CD14-positive monocyte (primary cell): ENCODE measurements around the gene INTS3. TPM values are rescaled to one million over a fixed set of nuclear protein-coding genes. Genes with fewer than 3 reads are reported as not detected.

Experiments used
- DNase-seq, 3 donors: peaks; one replicate each; pipeline ENCODE4 v3.0.0-alpha.2; 2011 to 2022
- H2AFZ ChIP-seq: 2 replicates; pipeline ENCODE4 v1.6.0; 2012; ENCODE audit warnings: mild to moderate bottlenecking, low read depth, low read length, inconsistent platforms; ENCODE audit not compliant: insufficient read depth, poor library complexity, severe bottlenecking
- H3K27ac ChIP-seq, 2 donors: 1 replicate in 1 of 2; 2 replicates in 1 of 2; pipeline ENCODE4 v1.5.1; 2012 to 2013; ENCODE audit warnings: low read length in 2 of 2, control low read depth in 1 of 2, inconsistent platforms in 1 of 2, low read depth in 1 of 2, mild to moderate bottlenecking in 1 of 2
- H3K27me3 ChIP-seq, 2 donors: one replicate each; pipeline versions ENCODE4 v1.6.0 to v1.6.1; 2011 to 2013; ENCODE audit warnings: low read length in 2 of 2; ENCODE audit not compliant: control insufficient read depth in 2 of 2, insufficient read depth in 2 of 2
- H3K36me3 ChIP-seq, 2 donors: replicated peaks in 1 of 2; 1 replicate in 1 of 2; 2 replicates in 1 of 2; pipeline versions ENCODE4 v1.5.1 to v1.6.1; 2012 to 2013; ENCODE audit warnings: low read length in 2 of 2, control low read depth in 1 of 2, inconsistent platforms in 1 of 2, mild to moderate bottlenecking in 1 of 2; ENCODE audit not compliant: insufficient read depth in 2 of 2, control insufficient read depth in 1 of 2
- H3K4me1 ChIP-seq, 2 donors: 1 replicate in 1 of 2; 2 replicates in 1 of 2; pipeline versions ENCODE4 v1.5.1 to v1.6.1; 2012 to 2013; ENCODE audit warnings: low read length in 2 of 2, control low read depth in 1 of 2, inconsistent platforms in 1 of 2, mild to moderate bottlenecking in 1 of 2, moderate library complexity in 1 of 2; ENCODE audit not compliant: insufficient read depth in 2 of 2, control insufficient read depth in 1 of 2
- H3K4me2 ChIP-seq: replicated peaks from 2 replicates; pipeline ENCODE3; 2012; ENCODE audit warnings: low read length, moderate library complexity, mild to moderate bottlenecking; ENCODE audit not compliant: poor library complexity, severe bottlenecking; ENCODE audit errors: extremely low read depth
- H3K4me3 ChIP-seq, 3 experiments: fragments of 200-600 bp in 1 of 3; sonication (generic) in 1 of 3; replicated peaks in 1 of 3; 1 replicate in 2 of 3; 2 replicates in 1 of 3; pipeline ENCODE4 v1.5.1; 2011 to 2013; ENCODE audit warnings: low read length in 3 of 3, mild to moderate bottlenecking in 3 of 3, control low read depth in 2 of 3, low read depth in 2 of 3, inconsistent platforms in 1 of 3, moderate library complexity in 1 of 3
- H3K79me2 ChIP-seq: 2 replicates; pipeline ENCODE4 v1.6.0; 2012; ENCODE audit warnings: mild to moderate bottlenecking, control low read depth, inconsistent platforms, low read length, moderate library complexity; ENCODE audit not compliant: insufficient read depth
- H3K9ac ChIP-seq: 2 replicates; pipeline ENCODE4 v1.6.0; 2017; ENCODE audit warnings: low read length, mild to moderate bottlenecking; ENCODE audit not compliant: insufficient read depth, poor library complexity, severe bottlenecking
- H3K9me3 ChIP-seq, 2 donors: replicated peaks in 1 of 2; 1 replicate in 1 of 2; 2 replicates in 1 of 2; pipeline versions ENCODE4 v1.5.1 to v1.6.1; 2012 to 2013; ENCODE audit warnings: low read length in 2 of 2, control low read depth in 1 of 2; ENCODE audit not compliant: control insufficient read depth in 1 of 2, insufficient read depth in 1 of 2
- H4K20me1 ChIP-seq: 2 replicates; pipeline ENCODE4 v1.6.0; 2012; ENCODE audit warnings: mild to moderate bottlenecking, low read length, control low read depth, moderate library complexity; ENCODE audit not compliant: insufficient read depth
- H3K27ac Mint-ChIP-seq, 7 donors: one replicate each; pipeline ENCODE4 v1.8.0; 2020; ENCODE audit warnings: mild to moderate bottlenecking in 7 of 7, mixed read lengths in 7 of 7, moderate library complexity in 6 of 7, inconsistent platforms in 2 of 7
- H3K27me3 Mint-ChIP-seq, 3 donors: one replicate each; pipeline ENCODE4 v1.8.0; 2021 to 2022; ENCODE audit warnings: low read depth in 3 of 3, mild to moderate bottlenecking in 3 of 3, mixed read lengths in 3 of 3, moderate library complexity in 3 of 3, inconsistent platforms in 1 of 3
- H3K36me3 Mint-ChIP-seq, 2 donors: one replicate each; pipeline ENCODE4 v1.8.0; 2020; ENCODE audit warnings: mixed read lengths in 2 of 2, inconsistent platforms in 1 of 2, mild to moderate bottlenecking in 1 of 2
- H3K4me1 Mint-ChIP-seq: one replicate; pipeline ENCODE4 v1.8.0; 2020; ENCODE audit warnings: mild to moderate bottlenecking, mixed read lengths
- H3K4me3 Mint-ChIP-seq, 2 donors: one replicate each; pipeline ENCODE4 v1.8.0; 2020; ENCODE audit warnings: mild to moderate bottlenecking in 2 of 2, mixed read lengths in 2 of 2, moderate library complexity in 1 of 2
- H3K9me3 Mint-ChIP-seq, 7 donors: one replicate each; pipeline ENCODE4 v1.8.0; 2020 to 2022; ENCODE audit warnings: mixed read lengths in 7 of 7, mild to moderate bottlenecking in 6 of 7, moderate library complexity in 6 of 7, inconsistent platforms in 2 of 7
- CTCF ChIP-seq: fragments of 200-600 bp; IDR thresholded peaks from one replicate; pipeline ENCODE4 v1.8.0; 2022; ENCODE audit warnings: antibody characterized with exemption, mild to moderate bottlenecking
- WGBS: methylation state at CpG from one replicate; pipeline ENCODE4 v1.1.5; 2013; ENCODE audit warnings: missing lambda C conversion rate; ENCODE audit not compliant: insufficient coverage; 5-methylcytosine and 5-hydroxymethylcytosine counted together
- intact Hi-C, 2 donors: fragments of 100-400 bp; cut with micrococcal nuclease; formaldehyde crosslinking; loops; one replicate each; pipeline versions ENCODE4 v1.15.0 to v1.15.1; 2023
- polyA plus RNA-seq, 3 donors: library from polyadenylated mRNA; depleted of rRNA in 1 of 3; unstranded in 2 of 3; stranded (reverse) in 1 of 3; fragments of 300-500 nt in 2 of 3; fragments of >200 nt in 1 of 3; fragmentation: Illumina TruSeq in 2 of 3; gene quantifications; 1 replicate in 2 of 3; 2 replicates in 1 of 3; pipeline ENCODE4 v1.2.3, GENCODE V29; 2012 to 2021

The INTS3 gene
- polyA plus RNA-seq, 3 donors: 9.2 to 76.9 (median 15.9) TPM

DNA sequence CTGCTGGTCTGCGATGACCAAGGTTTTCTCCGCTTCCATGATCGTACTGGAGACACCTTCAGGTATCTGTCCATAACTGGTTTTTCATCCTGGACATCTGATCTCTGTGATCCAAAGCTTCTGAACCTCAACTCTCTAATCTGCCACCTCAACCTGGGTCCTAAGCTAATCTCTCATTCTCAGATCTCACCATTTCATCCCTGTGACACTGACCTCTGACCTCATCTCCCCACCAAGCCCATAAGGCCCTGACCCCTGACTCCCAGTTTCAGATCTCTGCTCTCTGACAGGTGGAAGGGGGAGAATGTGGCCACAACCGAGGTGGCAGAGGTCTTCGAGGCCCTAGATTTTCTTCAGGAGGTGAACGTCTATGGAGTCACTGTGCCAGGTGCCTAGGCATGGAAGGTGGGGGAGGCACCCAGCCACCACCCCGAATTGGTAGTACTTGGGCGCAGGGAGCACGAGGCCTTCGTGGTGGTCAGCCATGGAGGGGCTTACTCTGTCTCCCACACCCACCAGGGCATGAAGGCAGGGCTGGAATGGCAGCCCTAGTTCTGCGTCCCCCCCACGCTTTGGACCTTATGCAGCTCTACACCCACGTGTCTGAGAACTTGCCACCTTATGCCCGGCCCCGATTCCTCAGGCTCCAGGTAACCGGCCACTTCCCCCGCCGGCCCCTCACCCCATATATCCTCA, 51.1 kb downstream of the INTS3 start:
- H3K9me3 ChIP-seq: no peaks in the 10 kb centered on the region
- TF ChIP-seq CTCF: no peak
- H3K4me1 ChIP-seq: peaks cover 49 to 56% of the 10 kb centered on the region in 2 donors
- Mint-ChIP-seq H3K27ac (peak overlapping the region in 2 of 7 donors; percentile 42), H3K4me3 (peak overlapping the region in 1 of 2 donors; percentile 4), H3K36me3 (peaks cover 34 to 38% of the 10 kb centered on the region in 2 donors), H3K27me3 (peaks cover 0 to 5% (median 0%) of the 10 kb centered on the region in 3 donors), H3K9me3 (no peaks in the 10 kb centered on the region), H3K4me1 (peaks cover 52% of the 10 kb centered on the region)
- no peak overlapping the region for H3K27ac ChIP-seq
- no peak for DNase-seq
- H2AFZ ChIP-seq: no peak overlapping the region
- peaks cover 23 to 36% of the 10 kb centered on the region in 2 donors for H3K36me3 ChIP-seq
- H3K79me2 ChIP-seq: peaks cover 25% of the 10 kb centered on the region
- no peak overlapping the region for H3K9ac ChIP-seq
- H4K20me1 ChIP-seq: peaks cover 35% of the 10 kb centered on the region
- 97% methylated on average over 14 of the region's 18 CpGs for WGBS
- H3K27me3 ChIP-seq: no peaks in the 10 kb centered on the region
- H3K4me3 ChIP-seq: no peak overlapping the region
- intact Hi-C loops: no loop called here
- H3K4me2 ChIP-seq: no peak overlapping the region

- no peaks in the 10 kb centered on the region for H3K9me3 ChIP-seq
- H3K4me3 ChIP-seq: no peak overlapping the region
- H3K79me2 ChIP-seq: peaks cover 25% of the 10 kb centered on the region
- intact Hi-C loops: no loop called here
- Mint-ChIP-seq H3K4me3 (no peak overlapping the region), H3K27me3 (peaks cover 0 to 5% (median 0%) of the 10 kb centered on the region in 3 donors), H3K27ac (peak overlapping the region in 3 of 7 donors; percentile 20 to 79 (median 49)), H3K9me3 (no peaks in the 10 kb centered on the region), H3K4me1 (peaks cover 43% of the 10 kb centered on the region), H3K36me3 (peaks cover 34 to 38% of the 10 kb centered on the region in 2 donors)
- H3K4me2 ChIP-seq: no peak overlapping the region
- TF ChIP-seq CTCF: no peak
- WGBS: 93% methylated on average over 12 of the region's 17 CpGs
- no peak for DNase-seq
- H2AFZ ChIP-seq: no peak overlapping the region
- no peak overlapping the region for H3K9ac ChIP-seq
- peaks cover 44 to 49% of the 10 kb centered on the region in 2 donors for H3K4me1 ChIP-seq
- no peaks in the 10 kb centered on the region for H3K27me3 ChIP-seq
- H3K36me3 ChIP-seq: peaks cover 23 to 36% of the 10 kb centered on the region in 2 donors
- no peak overlapping the region for H3K27ac ChIP-seq
- H4K20me1 ChIP-seq: peaks cover 35% of the 10 kb centered on the region
Measured at GRCh38 chr1:153779781-153780541, 52.1 kb downstream of the INTS3 start.
